GM12892 (cell line): Measurements from ENCODE around the gene CDKN2AIP.

Experiments used
- POLR2A ChIP-seq: IDR thresholded peaks from 2 replicates; pipeline ENCODE4 v1.6.1; 2011; ENCODE audit warnings: low read depth, low read length, control low read depth
- POLR2AphosphoS5 ChIP-seq: IDR thresholded peaks from 2 replicates; pipeline ENCODE4 v1.6.1; 2011; ENCODE audit warnings: low read depth, low read length, control low read depth
- TAF1 ChIP-seq: IDR thresholded peaks from 2 replicates; pipeline ENCODE4 v1.6.1; 2011; ENCODE audit warnings: low read depth, mild to moderate bottlenecking, control low read depth, low read length, borderline replicate concordance

- TF ChIP-seq POLR2A (no peak), POLR2AphosphoS5 (no peak), TAF1 (no peak)
These were observed 627 bp downstream of the CDKN2AIP start for GRCh38 chr4:183445097-183445428.
